Cardiac fibroblast (primary cell): ENCODE data around the gene CAMSAP2.

Experiments
- DNase-seq, 2 donors: peaks; one replicate each; pipeline versions ENCODE4 v3.0.0 to v3.0.0-alpha.2; 2010; ENCODE audit warnings: low read depth in 2 of 2
- H3K4me3 ChIP-seq, 2 donors: replicated peaks in 1 of 2; 1 replicate in 1 of 2; 2 replicates in 1 of 2; pipeline ENCODE4 v1.5.1; 2011; ENCODE audit warnings: low read depth in 2 of 2, low read length in 2 of 2, mild to moderate bottlenecking in 2 of 2, moderate library complexity in 1 of 2
- TF ChIP-seq, protein P1 (sequence below): IDR thresholded peaks from one replicate; pipeline ENCODE4 v1.5.1; 2011; ENCODE audit warnings: low read depth, mild to moderate bottlenecking, low read length, inconsistent platforms

Gene CAMSAP2

DNA sequence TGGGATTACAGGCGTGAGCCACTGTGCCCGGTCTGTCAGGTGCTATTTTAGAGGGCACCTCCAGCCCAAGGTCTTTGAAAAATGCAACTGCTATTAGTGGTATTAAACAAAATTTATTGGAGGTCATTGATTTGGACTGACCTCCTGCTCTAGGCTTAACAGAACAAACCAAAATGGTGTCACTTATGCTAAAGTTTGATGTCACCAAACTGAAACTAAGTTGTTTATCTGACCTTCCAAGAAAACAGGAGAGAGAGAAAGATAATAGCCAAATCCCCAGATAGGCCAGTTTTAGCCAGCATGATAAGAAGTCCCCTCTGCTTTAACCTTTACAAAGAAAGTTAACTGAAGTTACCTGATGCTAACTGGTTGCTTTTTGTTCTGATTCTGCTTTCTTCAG, 147.9 kb downstream of the CAMSAP2 start:
- DNase-seq, result no peak

DNA sequence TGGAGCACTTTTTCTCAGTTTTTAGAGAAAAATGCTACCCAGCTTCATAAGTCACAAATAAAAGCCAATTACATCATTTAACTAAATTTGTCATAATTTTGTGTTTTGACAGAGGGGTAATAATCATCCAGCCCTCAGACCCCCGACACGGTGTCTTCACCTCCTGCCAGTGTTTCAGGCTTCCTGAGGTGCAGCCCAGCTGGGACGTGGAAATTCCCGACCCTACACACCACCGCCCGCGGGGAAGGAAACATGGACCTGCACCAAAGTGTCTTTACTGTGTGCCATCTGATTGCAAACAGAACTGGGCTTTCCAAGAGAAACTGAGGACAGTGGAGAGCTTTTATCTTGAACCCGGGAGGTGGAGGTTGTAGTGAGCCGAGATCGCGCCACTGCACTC, 148.3 kb downstream of the CAMSAP2 start:
- H3K4me3 ChIP-seq, result no peak overlapping the region
- TF ChIP-seq, protein P1, sequence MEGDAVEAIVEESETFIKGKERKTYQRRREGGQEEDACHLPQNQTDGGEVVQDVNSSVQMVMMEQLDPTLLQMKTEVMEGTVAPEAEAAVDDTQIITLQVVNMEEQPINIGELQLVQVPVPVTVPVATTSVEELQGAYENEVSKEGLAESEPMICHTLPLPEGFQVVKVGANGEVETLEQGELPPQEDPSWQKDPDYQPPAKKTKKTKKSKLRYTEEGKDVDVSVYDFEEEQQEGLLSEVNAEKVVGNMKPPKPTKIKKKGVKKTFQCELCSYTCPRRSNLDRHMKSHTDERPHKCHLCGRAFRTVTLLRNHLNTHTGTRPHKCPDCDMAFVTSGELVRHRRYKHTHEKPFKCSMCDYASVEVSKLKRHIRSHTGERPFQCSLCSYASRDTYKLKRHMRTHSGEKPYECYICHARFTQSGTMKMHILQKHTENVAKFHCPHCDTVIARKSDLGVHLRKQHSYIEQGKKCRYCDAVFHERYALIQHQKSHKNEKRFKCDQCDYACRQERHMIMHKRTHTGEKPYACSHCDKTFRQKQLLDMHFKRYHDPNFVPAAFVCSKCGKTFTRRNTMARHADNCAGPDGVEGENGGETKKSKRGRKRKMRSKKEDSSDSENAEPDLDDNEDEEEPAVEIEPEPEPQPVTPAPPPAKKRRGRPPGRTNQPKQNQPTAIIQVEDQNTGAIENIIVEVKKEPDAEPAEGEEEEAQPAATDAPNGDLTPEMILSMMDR, result no peak
- DNase-seq, result no peak

More for the DNA sequence above, 147.9 kb downstream of the CAMSAP2 start:
- TF ChIP-seq, protein P1, result no peak
- H3K4me3 ChIP-seq, result no peak overlapping the region

DNA sequence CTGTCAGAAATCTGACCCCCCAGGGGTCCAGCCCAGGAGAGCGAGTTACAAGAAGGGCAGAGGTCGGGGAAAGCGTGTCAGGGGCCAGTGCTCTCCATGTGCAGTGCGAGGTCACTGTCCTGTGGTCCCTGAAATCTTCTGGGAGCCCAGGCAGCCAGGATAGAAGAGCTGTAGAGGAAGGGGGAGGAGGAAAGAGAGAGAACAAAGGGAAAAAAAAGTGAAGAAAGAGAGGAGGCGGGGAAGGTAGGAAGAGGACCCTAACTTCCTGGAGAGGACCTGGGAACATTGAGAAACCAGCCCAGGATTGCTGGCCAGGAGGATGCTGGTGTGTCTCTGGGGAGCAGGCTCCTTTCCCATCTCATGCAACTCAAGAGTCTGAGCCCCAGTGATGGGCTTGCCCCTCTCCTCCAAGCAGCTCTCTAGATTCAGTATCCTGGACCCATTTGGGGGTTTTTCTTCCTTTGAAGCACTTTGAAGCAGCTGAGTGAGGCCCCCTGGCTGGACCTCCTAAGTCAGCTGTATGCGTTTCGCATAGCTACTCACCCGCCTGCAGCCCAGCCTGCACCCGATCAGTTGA, 149.2 kb downstream of the CAMSAP2 start:
- no peak overlapping the region for H3K4me3 ChIP-seq
- no peak for DNase-seq
- TF ChIP-seq, protein P1, result no peak

DNA sequence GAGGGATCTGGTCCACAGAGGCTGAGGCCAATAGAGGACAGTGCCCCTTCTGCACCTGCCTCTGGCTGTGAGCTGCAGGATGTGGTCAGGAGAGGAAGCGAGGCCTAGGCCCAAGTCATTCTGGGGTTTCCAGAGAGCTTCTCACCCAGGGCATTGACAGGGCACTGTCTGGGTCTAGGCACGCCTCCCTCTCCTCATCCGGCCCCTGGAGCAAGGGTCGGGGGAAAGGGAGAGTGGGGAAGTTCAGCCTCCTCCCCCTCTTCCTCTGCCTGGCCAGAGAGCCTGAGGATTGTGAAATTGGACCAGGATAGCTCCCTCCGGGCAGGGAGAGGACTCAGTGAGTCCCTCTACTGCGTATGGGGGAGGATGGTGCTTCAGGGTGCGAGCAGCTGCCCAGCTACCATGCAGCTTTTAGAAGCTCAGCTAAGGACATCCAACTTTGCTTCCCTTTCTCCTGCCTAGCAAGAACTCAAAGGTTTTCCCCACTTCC, 149.7 kb downstream of the CAMSAP2 start:
- DNase-seq, result no peak
- no peak overlapping the region for H3K4me3 ChIP-seq
- TF ChIP-seq, protein P1, result no peak

DNA sequence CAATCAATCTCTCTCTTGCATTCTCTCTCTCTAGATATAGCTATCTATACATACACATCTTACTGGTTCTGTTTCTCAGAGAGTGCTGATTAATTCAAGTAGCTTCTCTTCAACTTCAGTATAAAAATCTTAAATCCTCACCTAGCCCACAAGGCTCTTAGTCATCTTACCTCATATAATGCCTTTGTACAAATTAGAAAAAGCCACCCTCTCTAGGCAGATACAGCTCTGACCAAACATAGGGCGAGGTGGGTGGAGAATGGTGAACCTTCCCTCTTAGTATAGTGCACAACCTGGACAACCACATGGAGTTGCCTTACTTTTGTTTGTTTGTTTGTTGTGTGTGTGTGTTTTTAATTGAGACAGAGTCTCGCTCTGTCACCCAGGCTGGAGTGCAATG, 150.9 kb downstream of the CAMSAP2 start:
- H3K4me3 ChIP-seq, result no peak overlapping the region
- TF ChIP-seq, protein P1, result no peak
- no peak for DNase-seq

DNA sequence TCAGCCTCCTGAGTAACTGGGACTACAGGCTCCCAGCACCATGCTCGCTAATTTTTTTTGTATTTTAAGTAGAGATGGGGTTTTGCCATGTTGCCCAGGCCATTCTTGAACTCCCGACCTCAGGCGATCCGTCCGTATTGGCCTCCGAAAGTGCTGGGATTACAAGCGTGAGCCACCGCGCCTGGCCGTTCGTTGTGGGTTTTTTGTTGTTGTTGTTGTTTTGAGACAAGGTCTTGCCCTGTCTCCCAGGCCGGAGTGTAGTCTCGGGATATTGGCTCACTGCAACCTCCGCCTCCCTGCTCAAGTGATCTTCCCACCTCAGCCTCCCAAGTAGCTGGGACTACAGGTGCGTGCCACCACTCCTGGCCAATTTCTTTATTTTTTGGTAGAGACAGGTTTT, 151.3 kb downstream of the CAMSAP2 start:
- H3K4me3 ChIP-seq, result no peak overlapping the region
- TF ChIP-seq, protein P1, result no peak
- DNase-seq, result no peak
